NCI-H2107 treated with DMSO at 0.1 percent for 48 hours (cell line): Measurements from ENCODE around the gene RFX1.

Source experiments
- DNase-seq: peaks from one replicate; lab custom pipeline; 2025; ENCODE audit not compliant: unreplicated experiment; lab: John Stamatoyannopoulos, UW

Gene RFX1

DNA sequence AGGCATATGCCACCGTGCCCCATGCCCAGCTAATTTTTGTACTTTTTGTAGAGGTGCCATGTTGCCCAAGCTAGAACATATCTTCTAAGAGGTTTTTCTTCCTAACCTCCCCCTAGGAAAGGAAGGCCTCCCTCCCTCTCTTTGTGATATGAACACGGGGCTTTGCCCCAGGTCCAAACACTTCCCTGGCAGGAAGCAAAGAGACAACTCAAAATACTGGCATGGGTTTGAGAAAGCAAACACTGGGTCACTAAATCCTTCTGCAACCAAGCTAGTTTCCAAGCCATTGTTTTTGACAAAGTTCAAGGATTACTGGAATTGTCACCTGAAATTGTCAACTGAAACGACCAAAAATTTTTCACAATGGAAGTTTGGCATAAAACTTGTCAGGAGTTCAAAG is 91.3 kb downstream of the RFX1 start:
- no peak for DNase-seq

DNA sequence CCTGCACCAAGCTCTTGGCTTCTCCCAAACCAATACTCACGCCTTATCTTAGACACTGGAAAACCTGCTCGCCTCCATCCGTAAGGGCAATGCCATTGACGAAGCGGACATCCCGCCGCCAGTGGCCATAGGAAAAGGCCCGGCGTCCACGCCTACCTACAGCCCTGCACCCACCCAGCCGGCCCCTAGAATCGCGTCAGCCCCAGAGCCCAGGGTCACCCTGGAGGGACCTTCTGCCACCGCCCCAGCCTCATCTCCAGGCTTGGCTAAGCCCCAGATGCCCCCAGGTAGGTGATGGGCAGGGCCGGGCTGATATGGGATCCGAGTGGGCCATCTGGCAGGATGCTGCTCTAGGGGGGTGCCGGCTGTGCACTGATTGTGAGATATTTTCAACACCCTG is 92.8 kb downstream of the RFX1 start:
- no peak for DNase-seq
